GM12872 (cell line): ENCODE data around the gene IL16.
A peak's percentile ranks its signal among the peaks of the same experiment; 100 is the strongest.

Source experiments
- TF ChIP-seq, protein P1 (sequence below): IDR thresholded peaks from 3 replicates; pipeline ENCODE4 v1.5.1; 2011; ENCODE audit warnings: low read depth, mild to moderate bottlenecking, low read length, moderate library complexity; ENCODE audit not compliant: insufficient read depth

The IL16 gene

GRCh38 chr15:81168131-81168526 is 28.6 kb upstream of the IL16 start:
- TF ChIP-seq, protein P1, sequence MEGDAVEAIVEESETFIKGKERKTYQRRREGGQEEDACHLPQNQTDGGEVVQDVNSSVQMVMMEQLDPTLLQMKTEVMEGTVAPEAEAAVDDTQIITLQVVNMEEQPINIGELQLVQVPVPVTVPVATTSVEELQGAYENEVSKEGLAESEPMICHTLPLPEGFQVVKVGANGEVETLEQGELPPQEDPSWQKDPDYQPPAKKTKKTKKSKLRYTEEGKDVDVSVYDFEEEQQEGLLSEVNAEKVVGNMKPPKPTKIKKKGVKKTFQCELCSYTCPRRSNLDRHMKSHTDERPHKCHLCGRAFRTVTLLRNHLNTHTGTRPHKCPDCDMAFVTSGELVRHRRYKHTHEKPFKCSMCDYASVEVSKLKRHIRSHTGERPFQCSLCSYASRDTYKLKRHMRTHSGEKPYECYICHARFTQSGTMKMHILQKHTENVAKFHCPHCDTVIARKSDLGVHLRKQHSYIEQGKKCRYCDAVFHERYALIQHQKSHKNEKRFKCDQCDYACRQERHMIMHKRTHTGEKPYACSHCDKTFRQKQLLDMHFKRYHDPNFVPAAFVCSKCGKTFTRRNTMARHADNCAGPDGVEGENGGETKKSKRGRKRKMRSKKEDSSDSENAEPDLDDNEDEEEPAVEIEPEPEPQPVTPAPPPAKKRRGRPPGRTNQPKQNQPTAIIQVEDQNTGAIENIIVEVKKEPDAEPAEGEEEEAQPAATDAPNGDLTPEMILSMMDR = no peak

GRCh38 chr15:81168644-81169043 is 28.0 kb upstream of the IL16 start:
- TF ChIP-seq, protein P1 = no peak

- TF ChIP-seq, protein P1 = no peak
These were observed 26.2 kb upstream of the IL16 start for GRCh38 chr15:81170511-81170910.

- TF ChIP-seq, protein P1 = no peak
These were observed 25.4 kb upstream of the IL16 start for GRCh38 chr15:81171286-81171685.

GRCh38 chr15:81174125-81174791 is 22.4 kb upstream of the IL16 start:
- TF ChIP-seq, protein P1 = no peak

DNA sequence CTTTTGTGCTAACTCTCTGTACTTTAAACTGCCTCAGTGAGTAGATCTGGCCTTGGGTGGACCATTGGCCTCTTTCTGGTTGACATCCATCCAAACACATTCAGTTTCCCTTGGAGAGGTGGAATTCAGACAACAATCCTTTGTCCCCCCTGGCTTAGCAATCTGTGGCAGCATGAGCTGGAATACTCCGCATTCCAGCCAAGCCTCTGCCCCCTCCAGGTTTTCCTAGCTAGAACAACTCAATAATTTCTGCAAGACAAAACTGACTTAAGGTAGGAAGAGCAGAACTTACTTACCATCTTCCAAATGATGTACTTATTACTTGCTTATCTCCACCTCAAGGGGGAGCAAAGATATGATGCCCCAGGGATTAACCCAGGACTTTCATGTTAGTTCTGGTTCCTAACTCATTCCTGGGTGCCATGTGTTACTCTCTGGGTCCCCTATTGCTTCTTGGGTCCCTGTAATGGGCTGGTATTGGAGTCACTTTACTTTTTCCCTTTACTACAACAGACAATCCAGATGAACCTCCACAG is 21.8 kb upstream of the IL16 start:
- TF ChIP-seq, protein P1 = peak; percentile 17; the same call in 1 of the 3 replicates

GRCh38 chr15:81175496-81175895 is 21.2 kb upstream of the IL16 start:
- TF ChIP-seq, protein P1 = no peak
